Breast epithelium (tissue), 3 donors: ENCODE measurements around the gene ACTN4.
"Not testable (repeated sequence)": the region's sequence is repeated elsewhere in the genome, so short reads cannot be mapped to it uniquely, and the experiment has no call there.

Source experiments
- CTCF ChIP-seq, 3 donors: fragments of 450-650 bp; IDR thresholded peaks; one replicate each; pipeline ENCODE4 v1.5.1; 2016 to 2017; ENCODE audit warnings: antibody characterized with exemption in 3 of 3, mild to moderate bottlenecking in 3 of 3, moderate library complexity in 3 of 3
- POLR2A ChIP-seq: fragments of 450-650 bp; IDR thresholded peaks from one replicate; pipeline ENCODE4 v1.6.1; 2016; ENCODE audit warnings: antibody characterized with exemption, mild to moderate bottlenecking, moderate library complexity

GRCh38 chr19:38771569-38771968 is 124.1 kb downstream of the ACTN4 start:
- TF ChIP-seq POLR2A; CTCF (IDR thresholded peaks at IDR 0.05): not testable (repeated sequence)
